GM19372 (cell line): ENCODE results near the gene PTH2.
"Not testable (repeated sequence)": the region's sequence is repeated elsewhere in the genome, so short reads cannot be mapped to it uniquely, and the experiment has no call there.

ENCODE experiments used
- ATAC-seq: cut with Tn5 transposase; IDR thresholded peaks from one replicate; pipeline ENCODE4 v1.9.1; 2021; ENCODE audit warnings: mild to moderate bottlenecking, low read depth, moderate library complexity; ENCODE audit not compliant: unreplicated experiment

The PTH2 gene

DNA sequence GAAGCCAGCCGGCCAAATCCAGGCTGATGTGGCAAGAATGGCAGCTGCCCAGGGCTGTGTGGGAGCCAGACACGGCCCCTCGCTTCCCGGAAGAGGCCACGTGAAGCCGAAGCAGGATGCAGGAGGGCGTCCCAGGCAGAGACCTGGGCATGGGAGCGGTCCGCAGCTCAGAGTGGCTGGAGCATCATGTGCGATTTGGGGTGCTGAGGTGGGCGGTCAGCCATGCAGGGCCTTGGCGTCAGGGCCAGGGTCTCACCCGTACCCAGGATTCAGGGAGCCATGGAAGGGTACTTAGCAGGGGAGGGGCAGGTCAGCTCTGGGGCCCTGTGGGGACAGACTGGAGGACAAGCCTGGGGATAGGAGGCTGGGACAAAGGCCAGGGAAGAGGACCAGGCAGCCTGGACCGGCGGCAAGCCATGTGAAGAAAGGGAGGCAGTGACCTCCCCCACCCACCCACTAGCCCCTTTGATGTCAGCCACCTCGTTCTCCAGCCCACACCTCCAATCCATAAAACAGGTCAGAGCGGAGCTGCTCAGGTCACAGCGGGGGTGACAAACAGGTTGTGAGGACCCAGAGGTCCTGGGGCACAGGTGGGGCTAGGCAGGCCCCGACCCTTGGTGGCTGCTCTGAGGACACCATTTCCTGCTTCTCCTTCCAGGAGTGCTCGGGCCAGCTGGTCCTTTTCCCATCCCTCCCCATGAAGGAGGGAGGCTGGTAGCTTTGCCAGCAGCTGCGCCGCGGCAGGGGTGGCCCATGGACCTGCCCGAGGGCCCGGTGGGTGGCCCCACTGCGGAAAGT lies 32.9 kb downstream of the PTH2 start:
- ATAC-seq = no peak

GRCh38 chr19:49389406-49389805 lies 33.8 kb downstream of the PTH2 start:
- ATAC-seq = no peak

DNA sequence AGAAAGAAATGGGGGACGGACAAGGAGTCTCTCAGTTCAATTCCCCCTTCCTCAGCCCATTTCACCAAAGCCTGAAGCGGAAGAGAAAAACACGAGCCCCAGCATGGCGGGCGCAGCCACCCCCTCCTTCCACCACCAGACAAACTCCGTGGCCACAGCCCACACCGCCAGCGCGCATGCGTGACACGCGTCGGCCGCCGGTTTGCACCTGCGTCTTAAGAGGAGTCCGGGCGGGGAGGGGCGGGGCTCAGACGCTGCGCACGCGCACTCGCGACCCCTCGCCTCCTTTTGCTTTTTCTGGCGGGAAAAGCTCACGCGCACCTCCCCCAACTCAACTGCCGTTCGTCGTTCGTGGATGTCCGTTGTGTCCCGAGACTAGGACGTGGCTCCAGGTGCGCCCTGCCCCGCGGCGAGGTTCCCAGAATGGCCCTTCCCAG lies 35.3 kb downstream of the PTH2 start, which contains the start of gene KASH5:
TSS of gene KASH5 (plus strand) at position 314 of the 437 bp plus-strand sequence. CDS start 2,635 bp downstream, outside the sequence.
- no peak for ATAC-seq

GRCh38 chr19:49383599-49383998 lies 39.6 kb downstream of the PTH2 start:
- no peak for ATAC-seq

GRCh38 chr19:49382639-49383038 lies 40.6 kb downstream of the PTH2 start:
- no peak for ATAC-seq

GRCh38 chr19:49380391-49380790 lies 42.9 kb downstream of the PTH2 start:
- no peak for ATAC-seq

DNA sequence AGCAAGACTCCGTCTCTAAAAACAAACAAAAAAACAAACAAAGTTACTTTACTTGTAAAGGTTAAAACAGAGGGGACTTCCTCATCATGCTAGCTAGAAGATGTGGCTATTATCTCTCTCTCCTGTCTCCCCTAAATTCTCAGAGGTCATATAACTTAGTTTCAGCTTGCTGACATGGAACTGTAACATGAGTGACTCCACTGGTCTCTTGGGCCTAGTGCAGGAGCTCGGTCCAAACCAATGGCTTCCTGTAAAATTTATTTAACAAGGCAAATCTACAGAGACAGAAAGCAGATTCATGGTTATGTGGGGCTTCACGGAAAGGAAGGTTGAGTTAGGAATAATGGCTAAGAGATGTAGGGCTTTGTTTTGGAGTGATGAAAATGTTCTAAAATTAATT lies 44.7 kb downstream of the PTH2 start:
- no peak for ATAC-seq

- no peak for ATAC-seq
Measured at GRCh38 chr19:49374665-49375434, 48.4 kb downstream of the PTH2 start.

DNA sequence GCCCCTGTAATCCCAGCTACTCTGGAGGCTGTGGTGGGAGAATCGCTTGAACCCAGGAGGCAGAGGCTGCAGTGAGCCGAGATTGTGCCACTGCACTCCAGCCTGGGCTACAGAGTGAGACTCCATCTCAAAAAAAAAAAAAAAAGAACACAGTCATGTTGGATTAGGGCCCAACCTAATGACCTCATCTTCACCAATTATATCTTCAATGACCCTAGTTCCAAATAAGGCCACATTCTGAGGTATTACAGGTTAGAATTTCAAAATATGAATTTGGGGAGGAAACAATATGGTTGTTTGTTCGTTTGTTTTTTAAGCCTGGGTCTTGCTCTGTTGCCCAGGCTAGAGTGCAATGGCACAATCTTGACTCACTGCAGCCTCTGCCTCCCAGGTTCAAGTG lies 50.1 kb downstream of the PTH2 start:
- not testable (repeated sequence) for ATAC-seq
